NCI-H1417 treated with DMSO at 0.1 percent for 48 hours (cell line): ENCODE data around the gene TMA7B.
"Not testable (repeated sequence)": the region's sequence is repeated elsewhere in the genome, so short reads cannot be mapped to it uniquely, and the experiment has no call there.

Experiments
- DNase-seq: peaks from one replicate; lab custom pipeline; 2025; lab: John Stamatoyannopoulos, UW

TMA7B gene

DNA sequence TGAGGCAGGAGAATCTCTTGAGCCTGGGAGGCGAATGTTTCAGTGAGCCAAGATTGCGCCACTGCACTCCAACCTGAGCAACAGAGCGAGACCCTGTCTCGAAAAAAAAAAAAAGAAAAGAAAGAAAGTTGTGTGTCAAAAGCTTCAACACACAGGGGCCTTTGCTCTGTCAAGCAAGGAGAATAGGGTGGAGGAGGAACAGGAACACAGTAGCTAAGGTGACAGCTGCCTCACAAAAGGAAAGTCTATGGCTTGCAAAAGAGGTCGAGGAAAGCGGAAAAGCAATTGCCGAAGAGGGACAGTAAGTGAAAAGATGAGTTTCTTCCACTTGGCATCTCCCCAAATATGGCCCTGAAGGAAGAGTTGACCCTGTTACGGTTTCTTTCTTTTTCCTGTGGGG is 26.5 kb upstream of the TMA7B start:
- DNase-seq: no peak

DNA sequence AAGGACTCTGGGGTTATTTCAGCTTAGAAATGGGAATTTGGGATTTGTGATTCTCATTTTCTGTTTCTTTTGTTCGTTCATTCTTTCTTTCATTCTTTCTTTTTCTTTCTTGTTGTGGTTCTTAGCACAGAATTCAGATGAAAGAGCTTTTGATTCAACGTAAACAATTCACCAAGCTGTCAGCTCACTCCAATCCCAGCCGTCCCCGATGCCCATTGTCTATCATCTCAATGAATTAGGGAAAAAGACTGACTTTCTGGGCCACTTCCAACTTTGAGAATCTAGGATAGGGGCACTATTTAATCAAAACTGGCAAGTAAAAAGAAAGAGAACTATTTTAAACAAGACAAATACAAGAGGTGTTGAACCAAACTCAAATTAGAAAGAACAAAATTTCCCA is 25.1 kb upstream of the TMA7B start:
- DNase-seq: no peak

DNA sequence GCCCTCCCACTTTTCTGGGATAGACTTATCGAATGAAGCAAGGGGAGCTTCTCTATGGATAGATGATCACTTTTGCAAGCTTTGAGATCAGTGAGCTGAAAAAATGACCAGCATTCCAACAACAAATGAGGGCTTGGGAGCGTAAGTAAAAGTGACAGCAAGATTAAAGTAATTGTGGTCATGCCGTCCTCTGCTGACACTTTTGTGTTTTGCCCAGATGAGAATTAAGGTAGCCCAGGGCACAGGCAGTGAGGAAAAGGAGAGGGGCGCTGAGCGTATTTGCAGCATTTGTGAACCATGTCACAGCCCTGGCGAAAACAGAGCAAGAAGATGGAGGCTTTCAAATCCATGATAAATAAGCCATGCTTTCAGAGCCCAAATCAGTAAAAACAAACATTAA is 24.6 kb upstream of the TMA7B start:
- no peak for DNase-seq

DNA sequence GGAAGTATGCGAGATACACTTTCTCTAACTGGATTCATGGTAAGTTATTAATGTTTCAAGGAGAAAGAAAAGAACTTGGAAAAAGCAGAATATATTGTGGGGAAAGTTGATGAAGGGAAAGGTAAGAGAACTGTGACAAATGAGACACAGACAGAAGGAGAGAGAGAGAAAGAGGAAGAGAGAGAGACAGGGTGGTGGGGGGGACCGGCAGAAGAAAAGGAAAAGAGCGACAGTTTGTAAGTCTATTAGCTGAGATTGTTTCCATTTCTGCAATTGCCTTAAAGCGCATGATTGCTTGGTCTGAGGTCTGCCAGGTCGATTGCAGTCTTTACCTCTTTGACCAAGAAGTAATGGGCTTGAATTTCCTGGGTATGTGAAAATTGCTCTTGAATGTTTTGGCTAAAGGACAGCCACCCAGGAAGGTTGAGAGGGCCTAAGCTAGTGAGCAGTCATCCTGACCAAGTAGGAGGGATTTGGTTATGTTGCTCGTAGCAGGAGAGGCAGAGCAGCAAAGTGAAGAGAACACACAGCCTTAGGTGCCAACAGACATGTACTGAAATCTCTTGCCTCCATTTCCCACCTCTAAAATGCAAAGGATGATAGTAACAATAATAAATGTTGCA is 23.6 kb upstream of the TMA7B start:
- DNase-seq: no peak

DNA sequence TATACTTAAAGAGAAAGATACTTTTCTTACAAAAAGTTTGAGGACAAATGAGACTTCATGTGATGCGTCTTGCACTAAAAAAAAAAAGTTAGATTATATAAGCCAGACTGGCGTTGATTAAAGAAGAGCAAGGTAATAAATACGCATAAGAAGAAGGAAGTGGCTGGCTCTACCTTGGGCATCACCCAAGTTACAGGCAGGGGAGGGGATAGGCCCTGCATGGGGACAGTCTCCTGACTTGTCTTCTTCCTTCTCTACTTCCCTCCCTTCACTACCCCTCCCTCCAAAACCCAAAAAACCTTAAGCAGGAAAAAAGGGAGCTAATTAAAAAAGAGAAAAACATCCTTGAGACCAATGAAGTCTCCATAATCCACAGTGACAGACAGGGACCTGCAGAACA is 22.3 kb upstream of the TMA7B start:
- no peak for DNase-seq

DNA sequence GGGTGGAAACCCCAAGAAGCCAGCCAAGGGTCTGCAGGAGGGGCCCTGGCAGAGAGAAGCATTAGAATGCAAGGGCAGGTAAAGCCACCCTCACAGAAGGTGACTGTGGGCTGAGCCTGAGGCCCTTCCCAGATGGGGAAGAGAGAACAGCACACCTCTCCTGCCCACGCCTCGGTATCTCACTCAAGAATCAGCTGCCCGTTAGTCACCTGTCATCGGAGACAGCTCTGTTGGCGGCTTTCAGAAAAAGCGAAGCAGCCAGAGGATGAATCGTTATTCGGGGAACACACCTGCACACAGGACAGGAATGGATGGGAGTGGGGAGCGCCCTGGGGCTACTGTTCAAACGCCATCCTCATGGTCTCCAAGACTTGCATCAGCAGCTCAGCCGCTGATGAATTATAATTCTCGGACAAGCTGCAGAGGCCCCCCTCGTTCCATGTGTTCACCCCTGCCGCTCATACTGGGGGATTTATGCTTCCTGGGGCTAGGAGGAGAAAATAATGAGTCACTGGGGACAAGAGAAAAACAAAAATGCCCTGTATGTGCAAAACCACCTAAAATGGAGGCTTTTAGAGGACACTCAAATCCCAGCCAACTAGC is 21.6 kb upstream of the TMA7B start:
- no peak for DNase-seq

DNA sequence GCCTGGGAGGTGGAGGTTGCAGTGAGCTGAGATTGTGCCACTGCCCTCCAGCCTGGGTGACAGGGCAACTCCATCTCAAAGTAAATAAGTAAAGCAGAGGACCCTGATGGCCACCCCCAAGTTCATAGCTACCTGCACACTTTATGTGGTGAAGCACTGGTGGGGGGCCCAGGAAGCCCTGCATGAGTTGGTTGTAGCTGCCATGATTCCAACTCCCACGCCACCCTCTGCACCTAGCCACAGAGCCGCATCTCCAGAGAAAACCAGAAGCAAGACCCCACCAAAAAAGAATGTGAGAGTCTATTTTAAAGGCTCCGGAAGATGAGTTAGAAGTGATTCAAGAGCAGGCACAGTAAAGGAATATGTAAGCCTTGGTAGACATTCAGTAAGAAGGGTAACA is 20.4 kb upstream of the TMA7B start:
- no peak for DNase-seq

DNA sequence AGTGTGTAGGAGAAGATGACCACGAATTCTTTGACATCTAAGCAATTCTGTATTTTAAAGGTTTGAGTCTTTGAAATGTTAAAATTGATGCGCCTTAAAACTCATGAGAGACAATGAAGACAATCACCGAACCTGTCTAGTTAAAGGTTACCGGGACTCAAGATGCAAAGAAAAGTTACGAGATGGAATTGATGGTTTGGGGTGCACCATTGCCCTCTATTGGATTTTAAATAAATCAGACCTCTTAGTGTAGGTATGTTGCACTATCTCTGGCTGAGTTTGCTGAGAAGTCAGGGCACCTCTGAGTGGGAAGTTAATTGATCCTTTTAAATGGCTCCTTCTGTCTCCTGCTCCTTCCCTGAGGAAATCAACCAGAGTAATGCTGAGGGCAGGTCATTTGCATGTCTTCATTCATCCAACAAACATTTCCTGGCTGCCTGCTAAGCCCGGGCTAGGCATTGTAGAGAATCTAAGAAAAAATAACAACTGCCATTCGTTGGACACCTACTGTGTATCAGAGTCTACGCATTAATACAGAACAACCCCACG is 19.4 kb upstream of the TMA7B start:
- no peak for DNase-seq

DNA sequence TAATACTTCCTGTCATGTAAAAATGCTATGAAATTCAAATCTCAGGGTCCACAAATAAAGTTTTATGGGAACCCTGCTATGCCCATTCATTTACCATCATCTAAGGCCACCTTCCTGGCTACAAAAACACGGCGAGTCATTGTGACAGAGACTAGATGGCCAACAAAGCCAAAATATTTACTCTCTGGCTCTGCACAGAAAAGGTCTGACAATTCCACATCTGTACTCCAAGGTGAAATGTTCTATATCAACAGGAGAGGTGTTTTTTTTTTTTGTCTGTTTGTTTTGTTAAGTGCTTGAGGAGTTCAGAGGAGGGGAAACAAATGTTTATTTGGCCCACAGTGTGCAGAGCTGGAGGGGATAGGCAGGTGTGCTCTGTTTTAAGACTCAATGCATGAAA is 18.6 kb upstream of the TMA7B start:
- peak; percentile 68 for DNase-seq

DNA sequence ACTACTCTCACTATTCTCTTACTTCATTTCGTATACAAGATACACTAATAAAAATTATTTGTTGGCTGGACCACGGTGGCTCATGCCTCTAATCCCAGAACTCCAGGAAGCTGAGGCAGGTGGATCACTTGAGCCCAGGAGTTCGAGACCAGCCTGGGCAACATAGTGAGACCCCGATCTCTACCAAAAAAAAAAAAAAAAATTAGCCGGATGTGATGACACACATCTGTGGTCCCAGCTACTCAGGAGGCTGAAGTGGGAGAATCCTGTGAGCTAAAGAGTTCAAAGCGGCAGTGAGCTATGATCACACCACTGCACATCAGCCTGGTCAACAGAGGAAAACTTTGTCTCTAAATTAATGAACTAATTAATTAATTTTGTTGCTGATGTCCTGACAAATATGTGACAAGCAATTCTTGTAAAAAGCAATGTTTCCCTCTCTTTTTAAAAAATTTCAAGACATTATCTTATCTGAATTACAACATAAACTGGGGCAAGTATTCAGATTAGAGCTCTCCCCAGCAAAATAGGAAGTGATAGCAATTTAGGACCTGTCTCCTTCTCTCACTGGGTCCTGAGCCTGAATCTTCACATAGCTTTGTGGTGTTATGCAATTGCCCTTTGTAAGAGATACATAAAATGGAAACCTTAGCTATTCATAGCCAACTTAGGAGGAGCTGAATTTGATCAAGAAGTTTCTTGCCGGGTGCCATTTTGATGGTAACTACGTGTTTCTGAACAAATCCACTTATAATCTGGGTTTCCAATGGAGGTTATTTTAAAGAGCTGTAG is 17.6 kb upstream of the TMA7B start:
- no peak for DNase-seq

DNA sequence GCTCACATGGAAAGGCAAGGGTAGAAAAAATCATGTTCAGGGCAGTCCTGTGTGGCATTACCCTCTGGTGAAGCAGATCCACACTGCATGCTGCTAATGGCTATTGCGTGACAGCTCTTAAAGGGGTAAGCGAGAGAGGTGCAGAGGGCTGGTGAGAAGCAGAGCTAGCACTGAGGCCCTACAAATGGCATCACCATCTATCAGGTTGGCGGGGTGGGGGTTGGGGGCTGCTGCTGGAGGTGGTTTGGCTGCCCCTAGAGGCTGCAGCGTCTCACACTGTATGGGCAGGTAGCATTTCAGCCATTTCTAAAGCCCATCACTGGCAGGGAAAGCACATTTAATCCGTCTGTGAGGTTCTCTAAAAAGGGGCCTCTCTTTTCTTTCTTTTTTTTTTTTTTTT is 16.9 kb upstream of the TMA7B start:
- DNase-seq: no peak

DNA sequence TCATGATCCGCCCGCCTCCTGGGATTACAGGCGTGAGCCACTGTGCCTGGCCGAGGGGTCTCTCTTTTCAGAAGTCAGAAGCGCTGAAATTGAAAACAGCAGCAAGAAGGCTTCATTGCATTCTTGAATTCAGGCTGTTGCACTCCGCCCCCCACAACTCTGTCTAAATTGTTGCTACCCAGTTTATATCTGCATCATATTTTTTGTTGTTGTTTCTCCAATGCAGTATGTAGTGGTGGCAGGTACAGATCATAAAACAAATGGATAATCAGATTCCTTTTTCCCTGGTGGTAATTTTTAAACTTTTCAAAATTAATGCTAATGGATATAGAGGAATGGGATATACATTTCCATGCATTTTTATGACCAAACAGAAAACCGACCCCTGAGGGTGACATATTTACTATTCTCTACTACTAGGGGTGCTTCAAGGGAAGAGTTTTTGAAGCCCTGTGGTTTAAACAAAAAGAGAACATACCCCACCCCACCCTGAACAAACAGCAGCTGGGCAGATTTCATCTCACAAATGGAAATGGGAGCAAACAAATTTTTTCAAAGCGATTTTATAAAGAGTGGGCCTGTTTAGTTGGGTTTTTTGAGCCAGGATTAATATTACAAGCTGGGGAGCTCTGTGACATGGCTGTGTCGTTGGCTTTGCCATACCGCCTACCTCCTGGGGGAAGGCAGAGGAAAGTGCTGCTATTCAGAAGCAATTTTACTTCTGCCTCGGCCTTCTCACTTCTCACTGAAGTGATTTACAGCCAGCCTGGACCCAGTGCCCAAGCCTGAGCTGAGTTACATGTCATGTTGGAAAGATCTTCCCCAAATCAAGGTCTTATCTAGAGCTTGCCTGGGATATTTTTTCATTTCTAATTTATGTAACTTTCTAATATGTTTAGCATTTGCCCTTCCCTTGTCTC is 16.0 kb upstream of the TMA7B start:
- DNase-seq: no peak

DNA sequence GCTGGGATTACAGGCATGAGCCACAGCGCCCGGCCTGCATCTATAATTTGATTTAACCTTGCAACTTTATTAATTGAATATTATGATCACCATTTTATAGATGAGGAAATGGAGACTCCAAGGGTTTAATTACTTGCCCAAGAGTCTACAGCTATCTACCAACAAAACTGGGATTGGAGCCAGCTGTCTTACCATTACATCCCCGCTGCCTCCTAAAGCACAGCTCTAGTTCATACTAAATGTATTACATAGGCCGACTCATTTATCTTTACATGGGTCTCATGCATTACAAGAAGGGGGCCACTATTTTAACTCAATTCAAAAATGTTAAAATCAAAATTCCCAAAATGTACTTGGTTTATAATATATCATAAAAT is 14.1 kb upstream of the TMA7B start:
- no peak for DNase-seq

DNA sequence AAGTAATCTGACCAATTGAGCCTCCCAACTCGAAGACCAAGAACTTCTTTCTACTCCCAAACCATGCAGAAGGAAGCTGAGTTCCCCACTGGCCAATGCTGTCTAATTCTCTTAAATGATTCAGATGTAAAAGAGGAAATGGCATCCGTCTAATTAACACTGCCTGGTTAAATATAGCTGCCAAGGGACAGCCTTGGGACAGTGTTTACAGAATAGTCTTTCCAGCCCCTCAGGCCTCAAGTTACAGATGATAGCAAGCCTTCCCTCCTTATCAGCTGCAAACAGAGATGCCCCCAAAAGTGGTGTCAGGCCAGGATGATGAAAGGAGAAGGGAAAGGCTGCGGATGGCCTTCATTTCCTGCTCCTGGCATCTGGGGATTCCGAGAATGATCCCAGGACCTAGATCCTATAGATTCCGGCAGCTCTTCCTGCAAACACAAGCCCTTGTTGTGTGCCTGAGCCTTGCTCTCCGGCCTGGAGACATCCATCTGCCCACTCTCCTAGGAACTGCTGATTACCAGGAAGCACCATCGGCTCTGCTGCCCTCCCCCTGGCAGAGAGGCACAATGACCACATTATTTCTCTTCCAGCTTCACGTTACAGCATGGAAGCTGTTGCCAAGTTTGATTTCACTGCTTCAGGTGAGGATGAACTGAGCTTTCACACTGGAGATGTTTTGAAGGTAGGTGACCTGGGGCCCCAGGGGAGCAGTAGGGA is 13.5 kb upstream of the TMA7B start:
- no peak for DNase-seq

DNA sequence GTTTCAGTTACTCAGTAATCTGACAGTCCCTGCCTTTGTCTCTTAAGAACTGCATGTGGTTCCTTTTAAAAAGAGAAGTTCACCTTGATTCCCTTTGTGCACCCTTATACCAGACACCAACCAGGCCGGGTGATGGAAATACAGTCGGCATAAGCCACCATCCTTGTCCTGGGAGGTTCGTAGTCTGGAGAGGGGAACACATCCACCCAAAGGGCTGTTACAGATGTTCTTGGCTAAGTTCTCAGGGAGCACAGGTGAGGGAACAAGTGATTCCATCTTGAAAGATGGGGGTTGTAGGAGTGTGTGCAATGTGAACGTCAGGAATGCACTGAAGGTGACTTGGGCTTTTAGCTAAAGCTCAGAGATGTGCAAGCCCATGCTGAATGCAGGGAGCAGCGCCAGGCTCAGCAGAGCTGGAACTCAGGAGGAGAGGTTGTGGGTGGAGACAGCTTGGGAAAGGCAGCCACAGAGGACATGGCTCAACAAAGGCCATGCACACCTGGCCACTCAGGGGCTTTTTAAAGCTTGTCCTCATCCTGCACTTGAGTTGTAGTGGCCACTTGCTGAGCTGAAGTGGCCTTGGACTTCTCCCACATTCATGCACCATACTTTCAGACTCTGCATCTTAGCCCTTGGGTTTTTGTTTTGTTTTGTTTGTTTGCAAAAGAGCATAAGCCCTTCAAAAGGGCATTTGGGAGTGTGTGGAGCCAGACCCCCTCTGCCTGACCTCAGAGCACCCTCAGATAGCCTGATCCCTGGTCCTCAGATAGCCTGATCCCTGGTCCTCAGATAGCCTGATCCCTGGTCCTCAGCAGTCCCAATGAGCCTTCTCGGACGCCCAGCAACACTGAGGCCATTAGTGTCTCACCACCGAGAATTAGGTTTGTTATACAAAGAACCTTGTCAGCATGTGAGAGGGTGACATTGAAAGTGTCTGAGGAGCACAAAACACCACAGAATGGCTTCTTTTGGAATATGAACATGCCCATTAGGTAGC is 12.7 kb upstream of the TMA7B start:
- DNase-seq: no peak

DNA sequence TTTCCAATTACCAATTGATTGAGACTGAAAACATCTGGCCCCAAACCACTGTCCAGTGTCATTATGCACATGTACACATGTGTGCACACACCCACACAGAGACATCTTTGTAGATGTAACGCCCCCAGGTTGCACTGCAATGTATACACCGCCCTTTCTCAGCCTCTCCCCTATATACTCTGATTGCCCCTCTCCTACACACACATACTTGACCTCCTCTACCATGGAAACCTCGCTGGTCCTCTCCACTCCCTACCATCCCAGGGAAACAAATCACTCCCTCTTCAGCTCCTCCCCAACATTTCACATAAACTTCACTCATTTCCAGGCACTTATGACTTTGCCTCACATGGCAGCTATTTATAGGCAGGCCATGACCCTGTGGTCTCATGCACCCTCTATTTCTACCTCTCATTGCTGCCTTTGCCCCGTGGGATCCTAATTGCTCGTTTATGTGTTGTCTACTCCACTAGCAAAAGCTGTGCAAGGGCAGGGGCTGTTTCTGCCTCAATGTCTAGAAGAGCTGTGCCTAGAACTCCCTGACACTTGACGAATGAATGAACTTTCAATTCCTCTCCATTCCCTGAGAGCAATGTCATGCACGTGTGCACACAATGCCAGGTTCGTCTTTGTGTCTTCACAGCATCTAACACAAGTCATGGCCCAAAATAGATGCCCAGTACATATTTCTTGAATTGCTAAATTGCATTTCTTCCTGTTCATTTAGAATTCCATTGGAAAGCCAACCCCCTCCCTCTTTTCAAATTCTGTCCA is 10.0 kb upstream of the TMA7B start:
- no peak for DNase-seq

DNA sequence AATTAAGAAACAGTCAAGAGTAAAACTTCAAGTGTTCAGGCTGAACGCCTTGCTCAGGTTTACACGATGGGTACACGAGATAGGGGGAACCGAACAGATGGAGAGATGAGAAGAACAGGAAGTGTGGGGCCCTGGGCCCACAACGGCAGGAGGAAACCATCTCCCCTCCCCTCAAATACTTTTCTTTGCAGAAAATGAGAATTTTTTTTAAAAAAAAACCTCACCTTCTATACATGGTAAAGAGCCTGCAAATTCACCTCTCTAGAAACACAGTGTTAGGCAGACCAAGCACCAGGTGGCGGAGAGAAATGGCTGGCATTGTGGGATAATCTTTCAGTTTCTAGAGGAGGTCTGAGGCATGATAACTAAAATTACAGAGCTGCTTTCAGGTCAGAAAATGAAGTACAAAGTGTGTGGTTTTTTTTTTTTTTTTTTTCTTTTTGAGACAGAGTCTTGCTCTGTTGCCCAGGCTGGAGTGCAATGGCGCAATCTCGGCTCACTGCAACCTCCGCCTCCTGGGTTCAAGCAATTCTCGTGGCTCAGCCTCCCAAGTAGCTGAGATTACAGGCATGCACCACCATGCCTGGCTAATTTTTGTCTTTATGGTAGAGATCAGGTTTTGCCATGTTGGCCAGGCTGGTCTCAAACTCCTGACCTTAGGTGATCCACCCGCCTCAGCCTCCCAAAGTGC is 8.4 kb upstream of the TMA7B start:
- not testable (repeated sequence) for DNase-seq

DNA sequence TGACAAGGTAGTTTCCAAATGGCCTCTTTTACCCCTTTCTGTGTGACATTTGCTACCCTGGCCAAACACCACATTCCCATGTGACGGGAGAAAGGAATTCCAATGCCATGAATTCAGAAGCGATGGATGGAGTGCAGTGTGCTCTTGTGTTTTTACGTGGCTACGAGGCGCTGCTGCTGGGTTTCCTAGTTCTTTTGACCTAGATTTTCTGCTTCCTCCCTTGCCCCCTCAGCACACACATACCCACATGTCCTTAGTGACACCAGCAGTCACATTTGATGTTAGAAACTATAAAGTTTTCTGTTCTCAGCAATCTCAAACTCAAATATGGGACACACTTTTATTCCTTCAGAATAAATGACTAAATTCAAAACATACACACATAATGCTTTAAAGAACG is 7.8 kb upstream of the TMA7B start:
- no peak for DNase-seq

DNA sequence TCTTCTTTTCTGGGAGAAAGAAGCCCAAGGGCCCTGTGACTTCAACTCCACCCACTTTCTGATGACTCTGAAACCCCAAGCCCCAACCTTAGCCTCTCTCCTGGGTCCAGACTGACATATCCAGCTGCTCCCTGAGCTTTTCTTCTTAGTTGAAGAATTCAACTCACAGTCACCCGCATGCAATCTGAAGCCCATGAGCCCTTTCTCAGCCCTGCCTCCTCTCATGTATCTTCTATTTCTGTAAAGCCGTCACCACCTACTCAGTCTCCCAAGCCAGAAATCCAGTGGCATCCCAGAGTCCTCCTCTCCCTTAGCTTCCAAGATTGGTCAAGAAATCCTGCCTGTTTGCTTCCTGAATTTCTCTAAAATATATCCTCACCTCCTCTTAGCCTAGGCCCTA is 7.1 kb upstream of the TMA7B start:
- no peak for DNase-seq
